NCI-H446 (cell line): ENCODE measurements around the gene GFPT1.

Experiments used
- DNase-seq, 2 experiments: peaks; one replicate each; lab custom pipeline; 2025; lab: John Stamatoyannopoulos, UW

GFPT1 gene

DNA sequence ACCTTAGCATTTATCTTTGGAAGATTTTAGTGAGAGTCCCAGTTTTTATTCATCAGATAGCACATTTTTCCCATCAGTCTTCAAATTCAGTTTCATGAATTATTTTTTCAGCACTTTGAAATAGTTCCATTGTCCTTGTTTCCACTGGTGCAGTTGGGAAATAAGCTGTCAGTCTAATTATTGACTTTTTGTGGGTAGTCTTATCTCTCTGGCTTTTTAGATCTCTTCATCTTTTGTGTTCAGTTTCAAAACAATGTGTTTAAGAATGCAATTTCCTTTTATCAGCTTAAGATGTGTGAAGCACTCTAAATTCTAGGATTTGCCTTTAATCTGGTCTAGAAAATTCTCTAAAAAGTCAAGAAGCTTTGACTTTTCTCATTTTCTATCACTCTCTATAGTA, 70.5 kb downstream of the GFPT1 start:
- no peak for DNase-seq

DNA sequence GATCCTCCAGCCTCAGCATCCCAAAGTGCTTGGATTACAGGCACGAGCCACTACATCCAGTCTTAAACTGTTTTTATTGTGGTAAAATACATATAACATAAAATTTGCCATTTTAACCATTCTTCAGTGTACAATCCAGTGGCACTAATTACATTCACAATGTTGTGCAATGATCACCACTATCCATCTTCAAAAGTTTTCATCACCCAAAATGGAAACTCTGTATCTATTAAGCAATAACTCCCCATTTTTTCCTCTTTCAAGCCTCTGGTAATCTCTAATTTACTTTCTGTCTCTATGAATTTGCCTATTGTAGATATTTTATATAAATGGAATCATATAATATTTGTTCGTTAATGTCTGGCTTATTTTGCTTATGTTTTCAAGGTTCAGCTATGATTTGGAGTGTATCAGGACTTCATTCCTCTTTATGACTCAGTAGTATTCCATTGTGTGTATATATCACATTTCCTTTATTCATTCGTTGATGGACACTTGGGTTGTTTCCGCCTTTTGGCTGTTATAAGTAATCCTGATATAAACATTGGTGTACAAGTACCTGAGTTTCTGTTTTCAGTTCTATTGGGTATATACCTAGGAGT, 71.8 kb downstream of the GFPT1 start:
- DNase-seq, result no peak

DNA sequence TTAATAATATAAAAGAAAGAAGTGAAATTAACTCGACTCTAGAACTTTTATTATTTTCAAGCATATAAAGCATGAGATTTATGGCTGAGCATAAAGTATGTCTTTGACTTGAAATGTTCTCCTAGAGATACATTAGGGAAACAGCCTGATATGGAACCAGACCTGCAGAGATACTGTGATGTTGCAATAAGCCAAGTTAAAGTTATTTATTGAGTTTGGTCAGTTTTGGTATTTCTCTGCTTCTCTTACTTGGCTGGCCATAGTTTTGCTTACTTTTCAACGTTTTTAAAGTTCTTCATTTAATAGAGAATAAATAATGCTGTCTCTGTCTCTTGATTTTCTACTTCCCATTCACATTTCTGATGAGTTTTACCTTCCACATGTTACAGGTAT, 76.0 kb downstream of the GFPT1 start:
- no peak for DNase-seq

DNA sequence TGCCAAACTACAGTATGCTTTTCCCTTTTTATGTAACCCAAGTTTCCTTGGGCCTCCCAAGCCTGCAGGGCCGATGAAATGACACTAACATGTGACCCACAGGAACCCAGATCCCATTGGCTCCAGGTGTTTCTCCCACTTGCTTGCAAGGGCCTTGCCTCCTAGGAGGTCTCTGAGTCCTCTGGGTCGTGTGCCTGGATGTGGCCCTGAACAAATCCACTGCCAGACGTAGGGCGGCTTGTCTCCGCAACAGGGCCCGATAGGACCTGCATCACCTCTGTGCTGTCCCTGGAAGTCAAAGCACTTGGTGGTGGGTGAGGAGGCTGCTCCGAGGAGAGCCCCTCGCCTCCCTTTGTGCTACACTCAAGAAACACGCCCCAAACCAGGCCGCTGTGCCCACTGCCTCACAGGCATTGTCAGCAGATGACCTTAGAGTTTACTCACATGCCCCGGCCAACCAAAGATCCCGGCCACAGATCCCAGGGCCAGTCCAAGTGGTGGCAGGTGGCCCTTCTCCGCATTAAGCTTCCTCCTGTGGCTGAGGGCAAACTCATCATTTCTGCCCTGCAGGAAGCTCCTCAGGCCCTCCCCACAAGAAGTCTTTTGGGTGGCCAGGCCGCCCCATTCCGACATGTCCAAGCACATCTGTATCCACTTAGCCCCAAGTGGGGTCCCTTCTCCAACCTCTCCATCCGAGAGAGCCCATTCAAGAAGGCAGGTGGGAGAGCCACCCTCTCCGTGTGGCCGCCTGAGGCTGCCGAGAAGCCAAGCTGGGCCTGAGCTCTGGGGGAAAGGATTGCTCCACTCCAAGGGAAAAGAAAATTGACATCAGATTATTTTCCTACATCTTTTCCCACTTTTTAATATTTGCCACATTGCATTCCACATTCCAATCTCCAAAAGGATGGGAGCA, 76.7 kb downstream of the GFPT1 start:
- DNase-seq, result no peak

- no peak for DNase-seq
Measured at GRCh38 chr2:69309351-69310110, 77.5 kb downstream of the GFPT1 start.

- no peak for DNase-seq
Measured at GRCh38 chr2:69308338-69308737, 78.7 kb downstream of the GFPT1 start.

DNA sequence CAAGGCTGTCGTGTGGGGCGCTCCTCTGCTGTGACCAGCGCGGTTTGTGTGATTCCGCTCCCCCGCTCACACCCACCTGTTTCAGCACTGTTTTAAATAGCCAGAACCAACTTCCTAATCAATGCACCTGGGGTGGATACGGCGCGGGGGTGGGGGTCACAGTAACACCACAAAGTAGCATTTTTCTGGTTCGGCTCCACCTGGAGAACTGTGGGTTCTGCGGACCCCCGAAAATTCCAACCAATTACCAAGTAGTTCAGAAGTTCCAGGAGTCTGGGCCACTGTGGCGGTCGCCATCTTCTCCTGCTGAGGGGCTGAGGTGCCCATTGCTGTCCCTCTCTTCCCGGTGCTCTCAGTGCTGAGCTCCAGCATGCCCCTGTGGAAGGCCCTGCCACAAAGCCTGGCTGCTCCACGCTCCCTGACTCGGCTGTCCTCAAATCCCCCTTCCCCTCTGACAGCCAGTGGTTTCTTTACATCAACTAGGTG, 79.4 kb downstream of the GFPT1 start:
- DNase-seq, result no peak

GRCh38 chr2:69306822-69307578, 80.0 kb downstream of the GFPT1 start:
- peak; percentile 28 to 86 for DNase-seq

- no peak for DNase-seq
Measured at GRCh38 chr2:69306393-69306821, 80.6 kb downstream of the GFPT1 start.

DNA sequence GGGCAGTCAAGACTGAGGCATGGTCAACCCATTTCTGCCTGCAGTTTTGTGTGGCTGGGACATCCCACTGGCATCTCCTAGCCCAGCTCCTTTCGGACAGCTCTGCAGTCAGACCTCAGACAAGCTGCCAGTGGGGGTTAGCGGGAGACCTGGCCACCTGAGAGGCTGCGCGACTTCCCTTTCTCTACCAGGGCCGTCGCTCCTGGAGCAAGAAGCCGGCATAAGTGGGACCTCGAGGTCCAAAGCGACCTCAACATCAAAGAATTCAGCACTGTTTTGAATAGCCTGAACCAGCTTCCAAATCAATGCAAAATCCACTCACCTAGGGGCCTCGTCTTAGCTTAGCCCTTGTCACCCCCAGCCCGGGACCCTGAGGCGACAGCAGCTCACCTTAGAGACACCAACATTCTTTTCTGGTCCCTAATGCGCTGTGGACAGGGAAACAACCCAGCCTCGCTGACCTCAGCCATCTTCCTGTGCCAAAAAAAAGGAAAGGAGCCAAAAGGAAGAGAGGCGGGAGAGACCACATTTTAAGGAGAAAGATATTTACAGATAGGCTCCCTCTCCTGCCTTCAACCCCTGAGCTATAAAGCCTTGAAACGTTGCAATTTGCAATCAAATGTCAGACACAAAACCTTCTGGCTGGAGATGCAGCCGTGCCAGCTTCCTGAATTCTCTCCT, 81.2 kb downstream of the GFPT1 start:
- DNase-seq, result no peak

GRCh38 chr2:69305166-69305565, 81.9 kb downstream of the GFPT1 start:
- DNase-seq, result no peak

DNA sequence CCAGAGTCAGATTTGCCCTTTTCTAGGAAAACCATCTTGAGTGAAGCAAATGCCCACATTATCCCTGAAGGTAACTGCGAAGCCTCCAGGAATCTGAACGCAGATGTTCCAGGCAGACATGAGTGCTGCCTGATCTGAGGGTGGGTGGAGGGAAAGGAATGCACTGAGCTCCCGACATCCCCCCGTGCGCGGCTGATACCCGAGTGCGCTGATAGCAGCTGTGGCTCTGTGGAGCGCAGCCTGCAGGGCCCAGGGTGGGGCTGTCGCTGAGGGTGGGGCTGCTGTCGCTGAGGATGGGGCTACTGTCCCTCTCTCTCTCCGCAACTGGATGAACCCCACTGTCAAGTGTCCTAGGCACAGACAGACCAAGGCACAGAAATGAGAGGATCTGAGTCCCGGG, 82.4 kb downstream of the GFPT1 start:
- DNase-seq, result no peak

DNA sequence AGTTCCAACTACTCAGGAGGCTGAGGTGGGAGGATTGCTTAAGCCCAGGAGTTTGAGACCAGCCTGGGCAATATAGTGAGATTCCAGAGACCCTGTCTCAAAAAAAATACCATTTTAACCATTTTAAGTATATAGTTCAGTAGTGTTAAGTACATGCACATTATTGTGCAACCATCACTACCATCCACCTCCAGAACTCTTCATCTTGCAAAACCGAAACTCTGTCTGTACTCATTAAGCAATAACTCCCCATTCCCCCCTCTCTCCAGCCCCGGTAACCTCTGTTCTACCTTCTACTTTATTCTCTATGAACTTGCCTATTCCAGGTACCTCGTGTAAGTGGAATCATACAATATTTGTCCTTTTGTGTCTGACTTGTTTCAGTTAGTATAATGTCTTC, 86.4 kb downstream of the GFPT1 start:
- DNase-seq, result no peak

GRCh38 chr2:69299772-69300516, 87.1 kb downstream of the GFPT1 start:
- DNase-seq, result no peak

DNA sequence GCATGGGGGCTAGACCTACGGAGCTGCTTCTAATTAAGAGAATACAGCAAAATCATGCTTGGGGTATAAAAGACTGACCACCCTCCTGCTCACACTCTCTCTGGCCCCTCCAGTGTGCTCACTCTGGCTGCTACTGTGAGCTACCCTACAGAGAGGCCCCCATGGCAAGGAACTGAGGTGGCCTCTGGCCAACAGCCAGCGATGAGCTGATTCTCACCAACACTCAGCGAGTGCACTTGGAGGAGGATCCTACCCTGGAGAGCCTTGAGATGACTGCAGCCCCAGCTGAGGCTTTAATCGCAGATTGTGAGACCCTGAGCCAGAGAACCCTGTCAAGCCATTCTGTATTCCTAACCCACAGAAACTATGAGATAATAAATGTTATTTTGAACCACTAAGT, 88.2 kb downstream of the GFPT1 start:
- DNase-seq, result peak; percentile 31 to 61

DNA sequence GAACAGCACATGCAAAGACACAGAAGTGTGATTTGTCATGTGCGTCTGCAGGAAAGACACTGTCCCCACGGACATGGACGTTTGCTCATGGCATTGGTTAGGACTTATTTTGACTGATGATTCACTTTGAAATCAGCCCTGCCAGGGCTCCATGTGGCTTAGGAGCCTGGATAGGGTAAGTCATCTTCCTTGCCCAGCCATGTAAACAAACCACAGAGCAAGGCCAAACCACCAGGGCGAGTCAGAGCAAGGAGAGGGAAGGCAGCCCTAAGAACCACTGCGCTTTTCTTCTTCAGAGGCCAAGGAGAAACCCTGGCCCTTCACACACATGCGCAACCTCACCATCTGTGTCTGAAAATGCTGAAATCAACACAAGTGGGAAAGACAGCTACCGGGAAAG, 88.8 kb downstream of the GFPT1 start:
- peak in 1 of 2 experiments; percentile 55 for DNase-seq

GRCh38 chr2:69297216-69297615, 89.8 kb downstream of the GFPT1 start:
- DNase-seq, result no peak

- DNase-seq, result no peak
Measured at GRCh38 chr2:69296421-69296820, 90.6 kb downstream of the GFPT1 start.

GRCh38 chr2:69292256-69292655, 94.8 kb downstream of the GFPT1 start:
- DNase-seq, result no peak

- no peak for DNase-seq
Measured at GRCh38 chr2:69291721-69292120, 95.3 kb downstream of the GFPT1 start.
